ENCODE results near the gene PDE4D.
"Not testable (repeated sequence)": the region's sequence is repeated elsewhere in the genome, so short reads cannot be mapped to it uniquely, and the experiment has no call there.

The PDE4D gene

DNA sequence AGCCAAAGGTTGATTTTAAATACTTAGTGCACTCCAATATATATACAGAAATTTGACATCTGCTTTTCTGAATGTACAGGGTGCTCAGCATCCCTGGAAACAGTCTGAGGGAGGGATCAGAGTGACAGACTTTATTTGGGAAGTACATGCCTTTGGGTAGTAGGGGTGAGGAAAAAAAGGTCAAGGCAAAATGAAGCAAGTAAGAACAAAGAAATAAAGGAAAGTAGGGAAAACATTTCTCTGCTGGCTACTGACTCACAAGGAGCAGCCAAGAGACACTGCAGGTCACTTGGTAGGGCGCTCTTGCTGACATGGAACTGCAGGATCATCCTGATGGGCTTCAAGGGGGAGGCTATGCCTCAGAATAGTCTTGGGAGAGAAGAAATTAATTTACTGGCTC lies 929.7 kb downstream of the PDE4D start:
- no peak for DNase-seq (ENCODE audit: low read depth in 2 of 3, low spot score in 1 of 3)

DNA sequence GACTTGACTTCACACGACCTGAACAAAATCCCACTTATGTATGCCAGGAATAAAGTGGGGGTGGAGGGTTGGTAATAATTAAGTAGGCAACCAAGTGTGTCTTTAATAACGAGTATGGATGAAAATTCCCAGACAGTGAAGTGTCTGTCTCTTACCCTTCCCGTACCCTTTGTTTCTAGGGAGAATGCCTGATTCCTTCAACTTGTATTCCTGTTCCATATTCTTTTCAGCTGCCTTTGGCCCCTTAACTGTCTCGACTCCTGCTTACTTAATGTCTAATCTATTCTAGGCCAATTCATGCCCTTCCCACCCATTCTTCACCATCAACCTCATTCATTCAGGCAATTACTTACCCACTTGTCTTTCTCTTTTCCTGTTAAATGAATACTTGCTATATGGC lies 930.2 kb downstream of the PDE4D start:
- DNase-seq (ENCODE audit: low read depth in 2 of 3, low spot score in 1 of 3): no peak

DNA sequence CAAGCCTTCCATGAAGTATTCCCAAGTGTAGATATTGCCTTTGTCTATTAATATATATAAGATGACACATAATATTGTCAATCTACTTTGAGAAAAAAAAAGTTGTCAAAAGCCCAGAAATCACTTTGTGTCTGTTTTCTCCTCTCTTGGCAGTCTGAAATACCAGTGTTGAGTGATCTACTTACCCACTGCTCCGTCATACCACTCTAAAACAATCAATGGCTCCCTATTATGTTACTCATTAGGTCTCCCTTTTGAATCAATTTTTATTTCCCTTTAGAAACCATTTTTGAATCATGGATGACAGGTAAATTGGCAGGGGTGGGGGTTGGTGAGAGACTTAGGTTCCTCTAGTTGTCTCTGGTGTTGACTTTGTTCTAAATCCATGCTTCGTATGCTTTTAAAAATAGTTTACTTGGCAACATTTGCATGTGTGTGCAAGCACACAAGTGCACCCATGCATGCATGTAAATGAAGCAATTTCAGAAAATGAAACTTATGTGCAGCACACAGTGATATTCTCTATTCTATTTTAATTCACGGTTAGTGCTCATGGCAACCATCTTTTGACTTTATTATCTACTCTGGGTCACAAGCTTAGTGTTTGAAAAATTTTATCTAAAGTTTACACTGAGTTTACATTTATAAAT lies 931.8 kb downstream of the PDE4D start:
- no peak for DNase-seq (ENCODE audit: low read depth in 2 of 3, low spot score in 1 of 3)

DNA sequence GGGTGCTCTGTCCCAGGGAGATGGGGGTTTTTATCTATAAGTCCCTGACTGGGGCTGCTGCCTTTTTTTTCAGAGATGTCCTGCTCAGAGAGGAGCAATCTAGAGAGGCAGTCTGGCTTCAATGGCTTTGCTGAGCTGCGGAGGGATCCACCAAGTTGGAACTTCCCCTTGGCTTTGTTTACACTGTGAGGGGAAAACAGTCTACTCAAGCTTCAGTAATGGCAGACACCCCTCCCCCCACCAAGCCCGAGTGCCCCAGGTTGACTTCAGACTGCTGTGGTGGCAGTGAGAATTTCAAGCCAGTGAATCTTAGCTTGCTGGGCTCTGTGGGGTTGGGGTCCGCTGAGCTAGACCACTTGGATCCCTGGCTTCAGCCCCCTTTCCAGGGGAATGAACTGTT lies 934.8 kb downstream of the PDE4D start:
- DNase-seq (ENCODE audit: low read depth in 2 of 3, low spot score in 1 of 3): no peak

DNA sequence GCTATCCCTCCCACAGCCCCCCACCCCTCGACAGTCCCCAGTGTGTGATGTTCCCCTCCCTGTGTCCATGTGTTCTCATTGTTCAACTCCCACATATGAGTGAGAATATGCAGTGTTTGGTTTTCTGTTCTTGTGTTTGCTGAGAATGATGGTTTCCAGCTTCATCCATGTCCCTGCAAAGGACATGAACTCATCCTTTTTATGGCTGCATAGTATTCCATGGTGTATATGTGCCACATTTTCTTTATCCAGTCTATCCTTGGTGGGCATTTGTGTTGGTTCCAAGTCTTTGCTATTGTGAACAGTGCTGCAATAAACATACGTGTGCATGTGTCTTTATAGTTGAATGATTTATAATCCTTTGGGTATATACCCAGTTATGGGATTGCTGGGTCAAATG lies 940.3 kb downstream of the PDE4D start:
- not testable (repeated sequence) for DNase-seq (ENCODE audit: low read depth in 2 of 3, low spot score in 1 of 3)

DNA sequence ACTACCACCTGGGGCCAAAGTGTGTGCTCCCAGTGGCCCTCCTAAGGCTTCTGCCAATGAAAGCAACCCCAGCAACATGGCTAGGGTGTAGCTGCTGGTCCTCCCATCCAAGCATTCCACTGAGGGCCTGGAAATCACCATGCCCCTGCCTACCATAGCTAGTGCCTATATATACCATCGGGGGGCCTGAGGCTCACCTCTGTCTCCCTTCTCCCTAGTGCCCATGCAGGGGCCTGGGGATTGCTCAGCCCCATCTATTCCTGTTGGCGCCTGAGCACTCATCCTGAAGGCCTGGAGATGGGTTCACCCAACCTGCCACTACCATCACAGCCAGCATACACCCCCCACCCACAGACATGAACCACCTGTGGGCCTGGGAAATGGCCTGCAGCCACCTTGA lies 943.3 kb downstream of the PDE4D start:
- DNase-seq (ENCODE audit: low read depth in 2 of 3, low spot score in 1 of 3): no peak

DNA sequence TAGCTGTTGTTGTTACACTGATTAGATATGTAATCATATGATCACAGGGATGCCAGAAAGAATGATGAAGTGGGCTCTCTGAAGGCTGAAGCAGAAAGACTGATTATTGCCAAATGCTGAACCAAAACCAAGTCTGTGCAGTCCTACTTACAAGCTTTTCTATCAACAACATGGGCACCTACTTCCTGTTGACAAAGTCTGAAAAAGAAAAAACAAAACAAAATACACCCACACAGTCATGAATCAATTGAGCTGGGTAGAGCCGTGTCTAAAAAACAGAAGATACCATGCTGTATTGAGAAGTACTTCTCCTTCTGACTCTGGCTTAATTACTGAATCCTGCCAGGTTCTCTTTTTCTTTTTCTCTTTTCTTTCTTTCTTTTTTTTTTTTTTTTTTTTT lies 947.3 kb downstream of the PDE4D start:
- DNase-seq (ENCODE audit: low read depth in 2 of 3, low spot score in 1 of 3): no peak

DNA sequence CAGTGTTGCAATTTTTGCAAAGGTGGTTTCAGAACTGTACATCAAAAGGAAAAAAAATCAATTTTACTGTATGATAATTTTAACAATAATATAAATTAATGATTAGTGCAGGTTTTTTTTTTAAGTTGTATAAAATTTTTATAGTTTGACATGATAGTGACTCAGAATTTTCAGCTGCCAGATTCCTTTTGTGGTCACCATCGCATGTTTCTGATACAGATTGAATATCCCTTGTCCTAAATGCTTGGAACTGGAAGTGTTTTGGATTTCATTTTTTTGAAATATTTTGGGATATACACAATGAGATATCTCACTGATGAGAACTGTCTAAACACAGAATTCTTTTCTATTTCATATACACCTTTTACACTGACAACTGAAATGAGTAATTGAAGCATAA lies 949.3 kb downstream of the PDE4D start:
- no peak for DNase-seq (ENCODE audit: low read depth in 2 of 3, low spot score in 1 of 3)

DNA sequence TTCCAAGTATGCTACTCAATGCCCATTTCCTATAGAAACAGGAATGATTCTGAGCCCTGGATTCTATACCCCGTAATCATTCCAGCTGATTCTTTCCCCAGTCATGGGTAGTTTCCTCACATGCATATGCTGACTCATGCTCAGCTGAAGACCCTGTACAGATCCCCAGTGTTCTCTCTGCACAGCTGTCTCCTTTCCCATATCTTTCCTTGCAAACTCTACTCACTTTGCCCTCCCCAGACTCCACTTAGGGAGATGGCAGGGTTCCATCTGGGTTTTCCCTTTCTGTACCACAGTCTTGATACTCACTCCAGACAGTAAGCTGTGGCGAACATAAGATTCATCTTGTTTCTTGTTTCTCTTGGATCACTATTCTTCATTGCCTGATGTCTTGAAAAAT lies 953.1 kb downstream of the PDE4D start:
- DNase-seq (ENCODE audit: low read depth in 2 of 3, low spot score in 1 of 3): no peak

DNA sequence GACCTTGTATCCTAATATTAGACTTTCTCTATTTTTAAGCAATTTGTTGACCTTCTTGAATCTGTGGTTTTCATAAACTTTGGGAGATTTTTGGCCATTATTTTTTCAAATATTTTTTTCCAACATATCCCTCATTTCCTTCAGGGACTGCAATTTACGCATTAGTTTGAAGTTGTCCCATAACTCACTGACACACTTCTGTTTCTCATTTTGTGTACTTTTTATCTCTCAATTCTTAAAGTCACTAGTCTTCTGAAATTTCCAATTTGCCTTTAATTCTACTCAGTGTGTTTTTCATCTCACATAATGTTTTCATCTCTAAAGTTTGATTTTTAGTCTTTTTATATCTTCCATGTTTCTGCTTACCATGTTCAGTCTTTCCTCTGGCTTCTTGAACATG lies 953.9 kb downstream of the PDE4D start:
- DNase-seq (ENCODE audit: low read depth in 2 of 3, low spot score in 1 of 3): no peak

DNA sequence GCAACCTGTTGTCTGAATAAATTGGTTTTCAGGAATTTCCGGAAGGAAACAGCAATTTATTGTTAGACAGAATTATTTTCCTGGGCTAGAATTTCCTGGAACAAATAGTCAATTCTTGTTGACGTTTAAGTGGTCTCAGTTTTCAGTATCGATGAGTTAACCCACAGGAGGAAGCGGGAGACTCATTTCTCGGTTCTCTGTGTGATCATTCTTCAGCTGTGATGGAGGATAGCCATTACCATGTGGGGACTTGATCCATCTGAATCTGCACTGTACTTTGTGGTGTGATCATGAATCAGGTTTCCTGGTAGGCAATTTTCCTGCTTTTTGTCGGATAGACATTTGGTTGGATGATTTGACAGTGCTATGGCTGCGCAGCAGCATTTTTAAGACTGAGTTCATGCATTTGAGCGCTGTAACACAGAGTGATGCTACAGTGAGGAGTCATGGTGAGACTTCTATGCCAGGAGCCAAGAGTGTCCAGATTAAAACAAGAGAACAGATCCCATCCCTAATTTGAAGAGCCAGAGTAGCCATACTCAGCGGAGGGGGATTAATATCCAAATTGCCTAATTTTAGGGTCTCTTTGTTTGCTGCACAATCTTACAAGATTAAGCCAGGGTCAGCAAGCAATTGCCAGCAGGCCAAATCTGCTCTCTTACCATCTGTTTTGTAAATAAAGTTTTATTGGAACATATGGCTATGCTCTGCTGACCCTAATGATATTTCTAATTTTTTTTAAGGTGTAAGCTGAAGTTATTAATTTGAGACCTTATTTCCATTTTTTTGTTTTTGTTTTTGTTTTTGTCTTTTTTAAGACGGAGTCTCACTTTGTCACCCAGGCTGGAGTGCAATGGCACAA lies 954.7 kb downstream of the PDE4D start:
- no peak for DNase-seq (ENCODE audit: low read depth in 2 of 3, low spot score in 1 of 3)

DNA sequence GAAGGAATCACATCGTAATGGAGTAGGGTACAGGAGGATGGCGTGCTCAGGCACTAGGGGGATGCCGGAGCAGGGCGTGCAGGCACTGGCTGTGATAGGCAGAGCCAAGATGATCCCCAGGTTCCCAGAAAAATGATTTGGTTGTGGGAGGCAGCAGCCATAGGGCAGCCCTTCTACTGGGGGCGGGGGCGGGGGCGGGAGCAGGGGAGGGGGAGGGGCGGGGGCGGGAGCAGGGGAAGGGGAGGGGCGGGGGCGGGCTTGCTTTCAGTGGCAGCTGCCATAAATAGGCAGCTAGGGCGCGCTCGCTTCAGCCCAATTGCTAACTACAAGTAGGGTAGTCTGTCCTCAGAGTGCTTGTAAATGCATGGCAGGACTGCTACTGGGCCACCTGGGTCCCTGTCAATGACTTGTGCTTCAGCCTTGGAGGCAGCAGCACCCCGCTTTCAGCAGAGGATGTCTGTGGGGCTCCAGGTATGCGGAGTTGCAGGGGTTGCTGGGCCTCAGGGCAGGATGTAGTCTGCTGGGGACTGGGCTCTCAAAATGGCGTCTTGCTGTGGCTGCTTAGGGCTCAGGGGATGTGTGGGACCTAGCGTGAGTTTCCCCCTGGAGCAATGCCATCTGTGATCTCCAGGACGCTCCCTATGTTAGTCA lies 956.4 kb downstream of the PDE4D start:
- DNase-seq (ENCODE audit: low read depth in 2 of 3, low spot score in 1 of 3): no peak

DNA sequence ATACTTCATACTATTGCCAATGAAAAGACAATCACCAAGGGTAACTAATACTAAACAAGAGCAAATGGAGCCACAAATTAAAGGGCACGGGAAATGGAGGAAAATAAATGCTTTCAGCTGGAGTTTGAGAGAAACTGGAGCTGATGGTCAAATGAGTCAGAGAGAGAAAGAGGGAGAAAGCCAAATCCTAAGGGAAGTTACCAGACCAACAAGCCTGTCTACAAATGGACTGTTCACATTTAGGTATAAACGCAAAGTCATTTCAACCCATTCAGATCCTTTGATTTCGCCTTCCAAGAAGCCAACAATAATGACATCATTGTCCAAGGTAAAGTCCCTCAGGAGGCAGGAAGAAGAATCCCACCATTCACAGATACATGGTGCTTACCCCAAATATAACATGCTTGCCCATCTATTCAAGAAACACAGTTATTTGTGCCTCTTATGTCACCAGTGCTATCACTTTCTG lies 958.9 kb downstream of the PDE4D start:
- DNase-seq (ENCODE audit: low read depth in 2 of 3, low spot score in 1 of 3): no peak

DNA sequence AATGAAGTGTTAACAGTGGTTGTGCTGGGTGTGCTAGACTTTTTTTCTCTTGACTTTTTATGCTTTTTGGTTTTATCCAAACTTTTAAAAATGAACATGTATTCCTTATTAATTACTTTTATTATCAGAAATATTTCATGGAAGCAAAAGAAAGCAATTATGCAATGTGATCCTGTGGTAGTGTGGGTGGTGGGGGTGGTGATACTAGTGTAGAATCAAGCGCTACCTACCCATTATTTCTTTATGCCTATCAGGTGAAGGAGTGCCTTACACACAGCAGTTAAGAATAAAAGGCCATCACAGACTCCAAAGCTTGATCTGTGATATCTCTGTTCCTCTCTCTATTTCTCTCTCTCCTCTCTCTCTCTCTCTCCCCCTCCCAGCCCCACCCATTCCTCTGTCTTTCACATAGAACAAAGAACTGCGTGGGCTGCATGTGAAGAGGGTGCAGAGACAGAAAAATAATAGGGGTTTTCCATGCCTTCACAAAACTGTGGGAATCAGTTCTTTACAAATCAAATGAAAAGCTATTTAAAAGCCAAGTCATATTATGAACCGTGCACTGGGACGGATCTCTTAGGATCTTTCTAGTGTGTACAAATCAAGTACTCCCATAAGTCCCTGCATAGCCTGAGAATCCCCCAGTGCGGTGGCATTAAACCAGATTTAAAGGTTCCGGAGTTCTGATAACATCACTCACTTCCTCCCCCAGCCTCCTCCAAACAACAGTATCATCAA lies 959.5 kb downstream of the PDE4D start:
- peak in 1 of 3 donors; percentile 8 for DNase-seq (ENCODE audit: low read depth in 2 of 3, low spot score in 1 of 3)

DNA sequence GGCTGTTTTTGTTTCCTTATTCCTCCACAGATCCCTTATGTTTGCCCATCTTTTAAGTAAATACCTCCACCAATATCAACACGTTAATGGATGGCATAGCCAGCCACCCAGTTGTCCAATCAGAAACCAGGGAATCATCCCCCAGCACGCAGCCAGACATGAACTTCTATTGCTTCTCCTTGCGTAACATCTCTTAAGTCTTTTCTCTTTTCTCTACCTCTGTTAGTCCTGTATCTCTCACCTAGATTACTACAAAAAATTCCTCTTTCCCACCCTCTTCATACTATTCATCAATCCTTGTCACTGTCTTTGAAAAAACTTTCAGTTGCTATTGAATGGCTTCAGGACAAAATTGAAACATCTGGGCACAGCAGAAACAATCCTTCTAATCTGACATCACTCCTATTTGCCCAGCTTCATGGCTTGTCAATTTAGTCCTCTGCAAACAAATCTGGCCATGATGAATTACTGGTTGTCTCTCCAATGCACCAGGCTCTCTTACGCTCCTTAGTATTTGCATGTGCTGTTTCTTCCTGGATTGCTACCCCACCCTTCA lies 961.4 kb downstream of the PDE4D start:
- DNase-seq (ENCODE audit: low read depth in 2 of 3, low spot score in 1 of 3): no peak

DNA sequence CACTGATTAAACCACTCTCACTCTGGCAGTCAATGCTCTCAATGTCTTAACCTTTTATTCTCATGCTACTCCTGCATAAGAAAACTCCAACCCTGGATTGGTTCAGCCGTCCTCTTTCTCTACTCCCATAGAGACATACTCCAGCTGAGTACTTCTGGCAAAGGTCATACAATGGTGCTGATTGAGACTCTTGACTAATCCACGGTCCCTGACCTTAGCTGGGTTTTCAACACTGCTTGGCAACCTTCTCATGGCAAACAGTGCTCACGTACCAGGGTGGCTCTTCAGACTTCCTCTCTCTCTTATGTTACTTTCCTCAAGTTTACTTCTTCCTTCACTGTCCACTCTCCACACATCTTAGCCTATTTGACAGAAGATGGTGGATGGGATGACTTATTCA lies 963.0 kb downstream of the PDE4D start:
- DNase-seq (ENCODE audit: low read depth in 2 of 3, low spot score in 1 of 3): no peak

DNA sequence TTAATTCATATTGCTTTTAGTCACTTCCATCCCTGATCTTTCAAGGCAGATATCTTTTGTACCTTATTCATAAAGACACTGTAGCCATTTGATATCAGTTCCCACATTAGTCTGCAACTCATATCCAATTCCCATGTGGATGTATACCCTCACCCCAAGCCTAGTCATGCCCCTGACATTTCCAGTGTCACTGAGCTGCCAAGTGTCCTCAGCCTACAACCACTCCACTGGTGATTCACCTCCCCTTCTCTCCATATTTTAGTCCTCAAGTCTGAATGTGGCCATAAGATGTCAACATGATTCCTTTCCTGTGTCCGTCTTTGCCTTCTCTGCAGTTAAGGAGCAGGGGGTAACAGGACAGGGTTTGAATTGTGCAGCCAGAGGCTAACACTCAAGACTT lies 963.8 kb downstream of the PDE4D start:
- no peak for DNase-seq (ENCODE audit: low read depth in 2 of 3, low spot score in 1 of 3)

DNA sequence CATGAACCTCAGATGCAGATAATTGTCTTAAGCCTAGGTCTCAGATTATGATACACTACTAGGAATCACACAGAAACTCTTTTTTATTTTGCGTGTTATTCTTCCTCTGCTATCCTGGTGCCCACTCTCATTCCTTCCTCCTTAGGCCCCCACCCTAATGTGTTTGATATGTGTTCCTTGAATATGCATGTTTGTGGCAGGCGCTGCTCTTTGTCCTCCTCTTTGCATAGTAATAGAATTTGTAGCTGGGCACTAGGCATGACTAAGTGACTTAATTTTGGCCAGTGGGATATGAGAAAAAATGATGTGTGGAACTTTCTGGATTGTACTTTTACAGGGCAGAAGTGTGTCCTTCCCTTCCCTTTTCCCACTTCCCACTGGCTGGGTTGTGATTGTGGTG lies 965.6 kb downstream of the PDE4D start:
- no peak for DNase-seq (ENCODE audit: low read depth in 2 of 3, low spot score in 1 of 3)

DNA sequence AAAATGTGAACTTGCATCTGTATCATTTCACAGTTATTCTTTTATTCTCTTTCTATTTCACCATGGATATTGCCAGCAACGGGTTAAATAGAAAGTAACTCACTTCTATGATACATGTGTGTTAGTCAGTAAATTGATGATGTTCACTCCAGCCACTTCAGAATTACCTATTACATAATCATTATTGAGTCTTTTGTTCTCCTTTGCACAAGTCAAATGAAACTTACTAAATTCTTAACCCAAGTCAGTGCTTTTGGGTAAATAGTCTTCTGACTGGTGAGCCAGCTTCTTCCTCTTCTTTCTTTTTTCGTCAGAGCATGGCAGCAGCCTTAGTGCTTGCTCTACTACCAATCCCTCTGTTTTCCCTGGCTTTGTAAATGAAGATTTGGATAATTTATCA lies 966.3 kb downstream of the PDE4D start:
- DNase-seq (ENCODE audit: low read depth in 2 of 3, low spot score in 1 of 3): no peak

DNA sequence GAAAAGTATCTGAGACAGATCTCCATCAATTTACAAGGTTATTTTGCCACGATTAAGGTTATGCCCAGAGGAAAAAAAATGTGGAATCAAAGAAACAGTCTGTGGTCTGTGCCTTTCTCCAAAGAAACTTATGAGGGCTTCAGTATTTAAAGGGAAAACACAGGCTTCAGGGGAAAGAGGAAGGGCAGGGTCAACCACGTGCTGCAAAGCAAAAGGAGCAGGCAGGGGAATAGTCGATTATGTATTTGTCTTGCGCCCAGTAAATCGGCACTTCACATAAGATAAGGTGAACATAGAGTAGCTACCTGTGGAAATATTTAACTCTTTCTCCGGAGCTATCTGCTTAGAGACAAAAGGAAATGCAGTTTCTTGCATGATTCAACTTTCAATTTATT lies 967.0 kb downstream of the PDE4D start:
- DNase-seq (ENCODE audit: low read depth in 2 of 3, low spot score in 1 of 3): no peak

Measured in stimulated activated CD4-positive, alpha-beta T cell treated with anti-CD3 and anti-CD28 coated beads, Interleukin-12 subunit alpha, Interleukin-12 subunit beta, amount 100 ng/mL, for 48 hours (primary cell).